ENCODE measurements around the gene SLC25A11. TPM values are rescaled to one million over a fixed set of nuclear protein-coding genes. Genes with fewer than 3 reads are reported as not detected.
"Not testable (repeated sequence)": the region's sequence is repeated elsewhere in the genome, so short reads cannot be mapped to it uniquely, and the experiment has no call there.

Gene SLC25A11
- polyA plus RNA-seq, 1 of the 3 experiments (the other 2 are of a cell fraction), result 82.8 TPM

DNA sequence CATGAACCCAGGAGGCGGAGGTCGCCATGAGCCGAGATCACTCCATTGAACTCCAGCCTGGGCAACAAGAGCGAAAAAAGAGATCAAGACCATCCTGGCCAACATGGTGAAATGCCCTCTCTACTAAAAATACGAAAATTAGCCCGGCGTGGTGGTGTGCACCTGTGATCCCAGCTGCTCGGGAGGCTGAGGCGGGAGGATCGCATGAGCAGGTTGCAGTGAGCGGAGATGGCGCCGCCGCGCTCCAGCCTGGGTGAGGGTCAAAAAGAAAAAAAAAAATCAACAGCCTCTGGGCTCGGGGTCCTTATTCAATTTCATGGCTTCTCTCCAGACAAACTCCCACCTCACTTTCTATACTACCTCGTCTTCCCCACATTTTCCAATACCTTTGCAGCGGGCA lies 11.0 kb downstream of the SLC25A11 start:
- no peak for TF ChIP-seq TEAD4 (IDR thresholded peaks at IDR 0.05; ENCODE audit: borderline replicate concordance, insufficient read depth)
- no peak for TF ChIP-seq RAD21 (IDR thresholded peaks at IDR 0.05; ENCODE audit: low read length)
- no peak for TF ChIP-seq YY1 (IDR thresholded peaks at IDR 0.05; ENCODE audit: low read depth)
- TF ChIP-seq GATA2 (CRISPR knock-in tag; IDR thresholded peaks at IDR 0.05), result no peak
- TF ChIP-seq TCF12 (IDR thresholded peaks at IDR 0.05), result no peak
- TF ChIP-seq FOXM1 (IDR thresholded peaks at IDR 0.05; ENCODE audit: low read depth), result no peak
- TF ChIP-seq RCOR1 (IDR thresholded peaks at IDR 0.05; ENCODE audit: low read length), result no peak
- TF ChIP-seq MXI1 (IDR thresholded peaks at IDR 0.05; ENCODE audit: low read depth, low read length), result no peak
- TF ChIP-seq, protein P1, sequence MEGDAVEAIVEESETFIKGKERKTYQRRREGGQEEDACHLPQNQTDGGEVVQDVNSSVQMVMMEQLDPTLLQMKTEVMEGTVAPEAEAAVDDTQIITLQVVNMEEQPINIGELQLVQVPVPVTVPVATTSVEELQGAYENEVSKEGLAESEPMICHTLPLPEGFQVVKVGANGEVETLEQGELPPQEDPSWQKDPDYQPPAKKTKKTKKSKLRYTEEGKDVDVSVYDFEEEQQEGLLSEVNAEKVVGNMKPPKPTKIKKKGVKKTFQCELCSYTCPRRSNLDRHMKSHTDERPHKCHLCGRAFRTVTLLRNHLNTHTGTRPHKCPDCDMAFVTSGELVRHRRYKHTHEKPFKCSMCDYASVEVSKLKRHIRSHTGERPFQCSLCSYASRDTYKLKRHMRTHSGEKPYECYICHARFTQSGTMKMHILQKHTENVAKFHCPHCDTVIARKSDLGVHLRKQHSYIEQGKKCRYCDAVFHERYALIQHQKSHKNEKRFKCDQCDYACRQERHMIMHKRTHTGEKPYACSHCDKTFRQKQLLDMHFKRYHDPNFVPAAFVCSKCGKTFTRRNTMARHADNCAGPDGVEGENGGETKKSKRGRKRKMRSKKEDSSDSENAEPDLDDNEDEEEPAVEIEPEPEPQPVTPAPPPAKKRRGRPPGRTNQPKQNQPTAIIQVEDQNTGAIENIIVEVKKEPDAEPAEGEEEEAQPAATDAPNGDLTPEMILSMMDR (IDR thresholded peaks at IDR 0.05), result no peak
- TF ChIP-seq, protein P2, sequence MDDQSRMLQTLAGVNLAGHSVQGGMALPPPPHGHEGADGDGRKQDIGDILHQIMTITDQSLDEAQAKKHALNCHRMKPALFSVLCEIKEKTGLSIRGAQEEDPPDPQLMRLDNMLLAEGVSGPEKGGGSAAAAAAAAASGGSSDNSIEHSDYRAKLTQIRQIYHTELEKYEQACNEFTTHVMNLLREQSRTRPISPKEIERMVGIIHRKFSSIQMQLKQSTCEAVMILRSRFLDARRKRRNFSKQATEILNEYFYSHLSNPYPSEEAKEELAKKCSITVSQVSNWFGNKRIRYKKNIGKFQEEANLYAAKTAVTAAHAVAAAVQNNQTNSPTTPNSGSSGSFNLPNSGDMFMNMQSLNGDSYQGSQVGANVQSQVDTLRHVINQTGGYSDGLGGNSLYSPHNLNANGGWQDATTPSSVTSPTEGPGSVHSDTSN (IDR thresholded peaks at IDR 0.05), result no peak
- no peak for TF ChIP-seq IRF3 (IDR thresholded peaks at IDR 0.05; ENCODE audit: low read depth, low read length)
- TF ChIP-seq EZH2phosphoT487 (IDR thresholded peaks at IDR 0.05; ENCODE audit: borderline replicate concordance, low read depth), result no peak
- no peak for TF ChIP-seq TAF1 (IDR thresholded peaks at IDR 0.05; ENCODE audit: borderline replicate concordance, low read depth, low read length)
- TF ChIP-seq SIN3A (IDR thresholded peaks at IDR 0.05; ENCODE audit: borderline replicate concordance, low read depth, low read length), result no peak
- TF ChIP-seq, protein P3, sequence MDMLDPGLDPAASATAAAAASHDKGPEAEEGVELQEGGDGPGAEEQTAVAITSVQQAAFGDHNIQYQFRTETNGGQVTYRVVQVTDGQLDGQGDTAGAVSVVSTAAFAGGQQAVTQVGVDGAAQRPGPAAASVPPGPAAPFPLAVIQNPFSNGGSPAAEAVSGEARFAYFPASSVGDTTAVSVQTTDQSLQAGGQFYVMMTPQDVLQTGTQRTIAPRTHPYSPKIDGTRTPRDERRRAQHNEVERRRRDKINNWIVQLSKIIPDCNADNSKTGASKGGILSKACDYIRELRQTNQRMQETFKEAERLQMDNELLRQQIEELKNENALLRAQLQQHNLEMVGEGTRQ (IDR thresholded peaks at IDR 0.05; ENCODE audit: borderline replicate concordance, low read depth, low read length), result no peak
- no peak for TF ChIP-seq GABPA (IDR thresholded peaks at IDR 0.05; ENCODE audit: low read depth)
- H4K20me1 ChIP-seq (ENCODE audit: insufficient read depth), result no peaks in the 10 kb centered on the region
- no peak overlapping the region for H3K9ac ChIP-seq
- POLR2A ChIA-PET, result no interaction called here
- H3K9me3 ChIP-seq, result no peaks in the 10 kb centered on the region
- H3K36me3 ChIP-seq (replicated peaks in 1 of 2; ENCODE audit: control insufficient read depth in 1 of 2, insufficient read depth in 2 of 2, low read length in 1 of 2), result peaks cover 0 to 4% of the 10 kb centered on the region in 2 experiments
- no peak overlapping the region for H3K27ac ChIP-seq (ENCODE audit: low read depth in 2 of 2, low read length in 1 of 2)
- H3K4me1 ChIP-seq (ENCODE audit: control insufficient read depth in 1 of 2, insufficient read depth in 2 of 2, low read depth in 1 of 2, low read length in 1 of 2), result peaks cover 0 to under 1% of the 10 kb centered on the region in 2 experiments; a peak in 1 of 4 replicates
- no peak overlapping the region for H3K4me3 ChIP-seq (ENCODE audit: low read depth in 2 of 2, low read length in 1 of 2)
- no peaks in the 10 kb centered on the region for H3K9me2 ChIP-seq
- H3F3A ChIP-seq (replicated peaks; ENCODE audit: insufficient read depth), result no peaks in the 10 kb centered on the region
- H3K27me3 ChIP-seq (ENCODE audit: insufficient read depth), result no peaks in the 10 kb centered on the region
- H3K79me2 ChIP-seq (ENCODE audit: insufficient read depth), result no peaks in the 10 kb centered on the region
- H3K4me2 ChIP-seq, result no peak overlapping the region
- DNase-seq, result no peak
- H2AFZ ChIP-seq (ENCODE audit: low read depth), result no peak overlapping the region
- 98% methylated on average over 18 of the region's 18 CpGs for WGBS (ENCODE audit: low lambda C conversion rate)
- CTCF ChIA-PET, result interaction anchor here (1.3 to 1.5 kb wide), 2 partner anchors 9 to 20 kb away, joined by 5 read pairs; no protein-coding TSS in a partner anchor

DNA sequence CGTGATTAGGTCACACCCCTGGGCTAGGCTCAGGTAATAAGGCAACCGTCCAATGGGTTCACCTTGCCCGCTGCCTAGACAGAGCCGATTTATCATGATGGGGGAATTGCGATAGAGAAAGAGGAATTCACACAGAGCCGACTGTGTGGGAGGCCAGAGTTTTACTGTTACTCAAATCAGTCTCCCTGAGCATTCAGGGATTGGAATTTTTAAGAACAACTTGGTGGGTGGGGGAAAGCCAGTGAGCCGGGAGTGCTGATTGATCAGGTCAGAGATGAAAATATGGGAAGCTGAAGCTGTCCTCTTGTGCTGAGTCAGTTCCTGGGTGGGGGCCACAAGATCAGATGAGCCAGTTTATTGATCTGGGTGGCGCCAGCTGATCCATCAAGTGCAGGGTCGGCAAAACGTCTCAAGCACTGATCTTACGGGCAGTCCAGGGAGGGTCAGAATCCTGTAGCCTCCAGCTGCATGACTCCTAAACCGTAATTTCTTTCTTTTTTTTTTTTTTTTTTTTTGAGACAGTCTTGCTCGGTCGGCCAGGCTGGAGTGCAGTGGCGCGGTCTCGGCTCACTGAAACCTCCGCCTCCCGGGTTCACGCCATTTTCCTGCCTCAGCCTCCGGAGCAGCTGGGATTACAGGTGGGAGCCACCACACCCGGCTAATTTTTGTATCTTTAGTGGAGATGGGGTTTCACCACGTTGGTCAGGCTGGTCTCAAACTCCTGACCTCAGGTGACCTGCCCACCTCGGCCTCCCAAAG lies 13.1 kb downstream of the SLC25A11 start:
- H3K27ac ChIP-seq (ENCODE audit: low read depth in 2 of 2, low read length in 1 of 2); H3F3A ChIP-seq (replicated peaks; ENCODE audit: insufficient read depth); H3K9me3 ChIP-seq; H3K9me2 ChIP-seq; H3K79me2 ChIP-seq (ENCODE audit: insufficient read depth); H3K36me3 ChIP-seq (replicated peaks in 1 of 2; ENCODE audit: control insufficient read depth in 1 of 2, insufficient read depth in 2 of 2, low read length in 1 of 2); H4K20me1 ChIP-seq (ENCODE audit: insufficient read depth); DNase-seq; H3K4me3 ChIP-seq (ENCODE audit: low read depth in 2 of 2, low read length in 1 of 2); H3K4me2 ChIP-seq; H3K9ac ChIP-seq; H2AFZ ChIP-seq (ENCODE audit: low read depth); H3K4me1 ChIP-seq (ENCODE audit: control insufficient read depth in 1 of 2, insufficient read depth in 2 of 2, low read depth in 1 of 2, low read length in 1 of 2); H3K27me3 ChIP-seq (ENCODE audit: insufficient read depth): not testable (repeated sequence)
- ChIA-PET CTCF (interaction anchor here (1.4 kb wide), 1 partner anchor 18 kb away, joined by 9 read pairs; no protein-coding TSS in a partner anchor), POLR2A (interaction anchor here (0.5 to 0.6 kb wide), 2 partner anchors 100 to 187 kb away, joined by 3 read pairs; partner anchors contain the start of gene ZMYND15)
- WGBS (ENCODE audit: low lambda C conversion rate), result 91% methylated on average over 24 of the region's 24 CpGs
